Tibial artery (tissue), 4 donors: ENCODE data around the gene ADGRL3.

Experiments used
- DNase-seq, 2 donors: peaks; one replicate each; pipeline ENCODE4 v3.0.0-alpha.2; 2019
- H3K27ac ChIP-seq, 2 donors: fragments of 200-600 bp; sonication (generic) in 1 of 2; 1 replicate in 1 of 2; 2 replicates in 1 of 2; pipeline ENCODE4 v1.5.1; 2018 to 2019; ENCODE audit warnings: mild to moderate bottlenecking in 1 of 2
- H3K27me3 ChIP-seq, 2 donors: fragments of 200-600 bp; sonication (generic) in 1 of 2; one replicate each; pipeline versions ENCODE4 v1.5.1 to v1.6.0; 2016 to 2019
- H3K36me3 ChIP-seq, 3 donors: fragments of 200-600 bp; sonication (generic) in 2 of 3; one replicate each; pipeline ENCODE4 v1.5.1; 2016 to 2019; ENCODE audit warnings: mild to moderate bottlenecking in 2 of 3
- H3K4me1 ChIP-seq, 4 donors: fragments of 200-600 bp; sonication (generic) in 2 of 4; 1 replicate in 3 of 4; 2 replicates in 1 of 4; pipeline ENCODE4 v1.5.1; 2016 to 2019
- H3K4me3 ChIP-seq, 2 donors: fragments of 200-600 bp; sonication (generic) in 1 of 2; 1 replicate in 1 of 2; 2 replicates in 1 of 2; pipeline ENCODE4 v1.5.1; 2018 to 2019; ENCODE audit warnings: mild to moderate bottlenecking in 2 of 2
- H3K9me3 ChIP-seq, 3 donors: fragments of 200-600 bp; sonication (generic) in 1 of 3; one replicate each; pipeline ENCODE4 v1.5.1; 2016 to 2019
- intact Hi-C: fragments of 100-400 bp; cut with DNase I; formaldehyde crosslinking; loops from one replicate; pipeline ENCODE4 v1.15.0; 2023; ENCODE audit warnings: low total_unique reads
- TF ChIP-seq, protein P1 (sequence below), 2 experiments: fragments of 200-600 bp in 1 of 2; fragments of 450-650 bp in 1 of 2; IDR thresholded peaks; one replicate each; pipeline ENCODE4 v1.5.1; 2017 to 2019; ENCODE audit warnings: antibody characterized with exemption in 2 of 2, mild to moderate bottlenecking in 1 of 2, moderate library complexity in 1 of 2

ADGRL3 gene

DNA sequence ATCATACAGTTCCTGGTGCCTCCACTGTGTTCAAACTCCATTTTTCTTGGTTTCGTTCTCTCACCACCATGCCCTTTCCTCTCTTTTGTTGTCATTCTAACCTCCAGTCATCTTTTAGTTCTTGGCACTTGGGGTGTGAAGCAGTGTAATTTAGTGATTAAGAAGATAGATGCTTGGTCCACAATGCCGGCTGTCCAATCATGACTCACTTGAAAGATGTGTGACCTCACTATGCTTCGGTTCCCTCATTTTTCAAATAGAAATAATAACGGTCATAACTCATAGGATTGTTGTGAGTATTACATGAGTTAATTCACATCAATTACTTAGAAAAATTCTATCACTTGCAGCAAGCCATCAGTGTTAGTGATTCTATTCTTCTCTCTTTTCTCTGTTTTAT lies 327.8 kb downstream of the ADGRL3 start:
- no peak overlapping the region for H3K27ac ChIP-seq
- H3K36me3 ChIP-seq, result no peaks in the 10 kb centered on the region
- intact Hi-C loops, result no loop called here
- H3K4me3 ChIP-seq, result no peak overlapping the region
- H3K9me3 ChIP-seq, result no peaks in the 10 kb centered on the region
- H3K4me1 ChIP-seq, result peaks cover 0 to 10% (median 0%) of the 10 kb centered on the region in 4 donors
- TF ChIP-seq, protein P1, sequence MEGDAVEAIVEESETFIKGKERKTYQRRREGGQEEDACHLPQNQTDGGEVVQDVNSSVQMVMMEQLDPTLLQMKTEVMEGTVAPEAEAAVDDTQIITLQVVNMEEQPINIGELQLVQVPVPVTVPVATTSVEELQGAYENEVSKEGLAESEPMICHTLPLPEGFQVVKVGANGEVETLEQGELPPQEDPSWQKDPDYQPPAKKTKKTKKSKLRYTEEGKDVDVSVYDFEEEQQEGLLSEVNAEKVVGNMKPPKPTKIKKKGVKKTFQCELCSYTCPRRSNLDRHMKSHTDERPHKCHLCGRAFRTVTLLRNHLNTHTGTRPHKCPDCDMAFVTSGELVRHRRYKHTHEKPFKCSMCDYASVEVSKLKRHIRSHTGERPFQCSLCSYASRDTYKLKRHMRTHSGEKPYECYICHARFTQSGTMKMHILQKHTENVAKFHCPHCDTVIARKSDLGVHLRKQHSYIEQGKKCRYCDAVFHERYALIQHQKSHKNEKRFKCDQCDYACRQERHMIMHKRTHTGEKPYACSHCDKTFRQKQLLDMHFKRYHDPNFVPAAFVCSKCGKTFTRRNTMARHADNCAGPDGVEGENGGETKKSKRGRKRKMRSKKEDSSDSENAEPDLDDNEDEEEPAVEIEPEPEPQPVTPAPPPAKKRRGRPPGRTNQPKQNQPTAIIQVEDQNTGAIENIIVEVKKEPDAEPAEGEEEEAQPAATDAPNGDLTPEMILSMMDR (IDR thresholded peaks at IDR 0.05), result no peak
- DNase-seq, result no peak
- H3K27me3 ChIP-seq, result no peaks in the 10 kb centered on the region

DNA sequence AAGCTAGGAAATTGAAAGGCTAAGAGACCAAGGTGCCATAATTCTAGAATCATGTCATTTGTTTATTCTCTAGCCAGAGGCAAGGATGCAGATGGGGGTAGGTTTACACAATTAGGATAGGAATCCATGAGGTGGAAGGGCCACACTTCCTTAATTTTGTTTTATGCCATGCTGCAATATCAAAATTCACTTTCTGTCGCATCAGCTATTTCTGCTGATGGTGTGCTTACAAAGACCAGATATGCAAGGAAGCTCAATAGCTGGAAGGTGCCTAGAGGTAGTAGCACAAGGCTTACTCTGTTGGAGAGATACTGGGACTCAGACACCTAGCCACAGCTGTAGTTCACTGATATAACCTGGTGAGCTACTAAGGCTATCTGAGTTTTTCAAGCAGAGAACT lies 328.5 kb downstream of the ADGRL3 start:
- no peak for DNase-seq
- no peaks in the 10 kb centered on the region for H3K36me3 ChIP-seq
- H3K9me3 ChIP-seq, result no peaks in the 10 kb centered on the region
- peaks cover 0 to 15% (median 0%) of the 10 kb centered on the region in 4 donors for H3K4me1 ChIP-seq
- no peak overlapping the region for H3K4me3 ChIP-seq
- intact Hi-C loops, result no loop called here
- H3K27ac ChIP-seq, result no peak overlapping the region
- no peaks in the 10 kb centered on the region for H3K27me3 ChIP-seq
- TF ChIP-seq, protein P1 (IDR thresholded peaks at IDR 0.05), result no peak

DNA sequence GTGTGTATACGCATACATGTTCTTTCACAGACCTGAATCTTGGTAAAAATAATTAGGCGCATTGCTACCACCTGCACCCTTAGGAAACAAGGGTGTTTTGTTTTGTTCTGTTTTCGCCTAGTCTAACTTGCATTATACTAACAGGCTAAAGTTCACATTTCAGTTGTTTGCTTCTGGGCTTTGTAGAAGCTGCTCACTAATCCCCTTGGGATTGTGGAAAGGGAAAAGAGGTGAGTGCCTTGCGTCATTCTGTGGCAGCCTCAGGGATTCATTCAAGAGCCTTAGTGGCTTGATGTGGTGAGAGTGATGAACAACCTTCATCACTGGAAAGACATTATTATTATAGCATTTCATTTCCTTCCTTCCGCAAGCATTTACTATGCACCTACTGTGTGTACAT lies 331.1 kb downstream of the ADGRL3 start:
- no peaks in the 10 kb centered on the region for H3K9me3 ChIP-seq
- no peak for DNase-seq
- intact Hi-C loops, result no loop called here
- peaks cover 0 to 15% (median 0%) of the 10 kb centered on the region in 4 donors for H3K4me1 ChIP-seq
- TF ChIP-seq, protein P1 (IDR thresholded peaks at IDR 0.05), result no peak
- H3K27me3 ChIP-seq, result no peaks in the 10 kb centered on the region
- no peak overlapping the region for H3K4me3 ChIP-seq
- H3K36me3 ChIP-seq, result no peaks in the 10 kb centered on the region
- no peak overlapping the region for H3K27ac ChIP-seq

DNA sequence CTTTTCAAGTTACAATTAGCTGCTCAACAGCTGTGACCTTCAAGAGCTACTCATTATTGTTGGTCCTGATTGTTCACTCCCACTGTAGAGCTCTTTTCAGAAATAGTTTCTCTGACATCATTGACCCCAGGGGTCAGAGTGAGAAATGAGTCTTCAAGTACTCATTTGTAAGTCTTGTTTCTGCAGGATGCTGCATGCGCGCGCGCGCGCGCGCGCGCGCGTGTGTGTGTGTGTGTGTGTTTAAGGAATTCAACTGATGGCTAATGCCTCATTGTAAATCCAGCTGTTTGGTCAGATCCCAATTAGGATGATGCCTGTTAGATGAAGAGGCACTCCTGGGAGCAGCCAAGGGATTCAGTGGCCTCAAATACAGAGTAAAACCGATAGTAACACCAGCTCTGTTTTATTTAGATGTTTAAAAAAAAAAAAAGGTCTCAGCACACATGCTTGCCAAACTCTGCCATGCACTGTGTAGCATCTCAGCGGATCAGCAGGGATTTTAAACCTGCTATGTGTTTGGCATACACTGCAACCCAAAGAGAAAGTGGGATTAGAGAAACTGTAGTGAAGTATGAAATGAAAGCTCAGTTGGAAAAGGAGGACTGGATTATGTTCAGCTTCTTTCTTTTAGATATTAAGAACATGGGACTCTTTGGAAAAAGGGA lies 332.3 kb downstream of the ADGRL3 start:
- intact Hi-C loops, result no loop called here
- no peak for DNase-seq
- H3K27me3 ChIP-seq, result no peaks in the 10 kb centered on the region
- no peak overlapping the region for H3K27ac ChIP-seq
- peaks cover 0 to 15% (median 0%) of the 10 kb centered on the region in 4 donors for H3K4me1 ChIP-seq
- H3K36me3 ChIP-seq, result no peaks in the 10 kb centered on the region
- TF ChIP-seq, protein P1 (IDR thresholded peaks at IDR 0.05), result no peak
- H3K4me3 ChIP-seq, result no peak overlapping the region
- H3K9me3 ChIP-seq, result no peaks in the 10 kb centered on the region

DNA sequence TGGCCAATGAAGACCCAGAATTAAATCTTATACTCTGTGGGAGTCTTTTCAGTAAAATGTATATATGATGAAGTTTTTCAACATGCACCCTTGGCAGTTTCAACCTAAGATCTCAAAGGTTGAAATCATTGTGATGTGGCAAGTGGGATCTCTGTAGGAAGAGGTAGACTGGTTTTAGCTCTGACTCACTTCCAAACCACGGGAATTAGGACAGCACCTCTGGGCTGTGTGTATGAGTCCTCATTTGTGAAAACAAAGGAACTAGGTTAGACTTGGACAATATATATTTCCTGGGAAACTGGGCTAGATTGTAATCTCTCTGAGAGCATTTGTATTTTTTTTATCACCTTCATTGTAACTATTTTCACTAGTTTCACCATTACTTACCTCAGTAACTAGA lies 333.0 kb downstream of the ADGRL3 start:
- H3K4me3 ChIP-seq, result no peak overlapping the region
- no peak overlapping the region for H3K27ac ChIP-seq
- no peak for DNase-seq
- H3K27me3 ChIP-seq, result no peaks in the 10 kb centered on the region
- H3K4me1 ChIP-seq, result peaks cover 0 to 15% (median 0%) of the 10 kb centered on the region in 4 donors
- intact Hi-C loops, result no loop called here
- TF ChIP-seq, protein P1 (IDR thresholded peaks at IDR 0.05), result no peak
- H3K36me3 ChIP-seq, result no peaks in the 10 kb centered on the region
- no peaks in the 10 kb centered on the region for H3K9me3 ChIP-seq

DNA sequence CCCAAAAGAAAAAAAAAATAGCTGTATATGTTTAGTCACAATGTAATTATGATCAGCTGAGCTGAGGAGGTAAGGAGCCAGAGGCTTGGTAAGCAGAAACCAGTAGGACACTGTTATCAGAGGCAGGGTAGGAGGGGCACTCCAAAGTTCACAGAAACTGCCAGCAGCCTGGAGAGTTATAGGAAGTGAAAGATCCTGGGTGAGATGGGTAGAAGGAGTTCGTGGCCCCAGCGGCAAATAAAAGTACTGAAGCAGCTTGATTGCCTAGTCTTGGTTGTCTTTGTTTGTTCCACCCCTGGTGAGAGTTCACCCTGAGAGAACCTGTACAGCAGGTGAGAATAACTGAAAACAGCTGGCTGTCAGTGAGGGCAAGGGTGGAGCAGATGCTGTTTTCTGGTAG lies 340.8 kb downstream of the ADGRL3 start:
- TF ChIP-seq, protein P1 (IDR thresholded peaks at IDR 0.05), result no peak
- no peak for DNase-seq
- no peak overlapping the region for H3K4me3 ChIP-seq
- H3K4me1 ChIP-seq, result no peaks in the 10 kb centered on the region
- no peaks in the 10 kb centered on the region for H3K9me3 ChIP-seq
- H3K27ac ChIP-seq, result no peak overlapping the region
- no peaks in the 10 kb centered on the region for H3K27me3 ChIP-seq
- no peaks in the 10 kb centered on the region for H3K36me3 ChIP-seq
- intact Hi-C loops, result no loop called here
